ENCODE data around the gene TRMT61A.
A peak's percentile ranks its signal among the peaks of the same experiment; 100 is the strongest.

- TF ChIP-seq CTCF (IDR thresholded peaks at IDR 0.05; ENCODE audit: poor library complexity, severe bottlenecking) (no peak), EP300 (conservative IDR thresholded peaks at IDR 0.05; ENCODE audit: poor library complexity, severe bottlenecking) (no peak), POLR2AphosphoS5 (IDR thresholded peaks at IDR 0.05) (peak; percentile 11)
Observed at GRCh38 chr14:103561381-103562178, 32.6 kb downstream of the TRMT61A start.

All from neural cell (in vitro differentiated cells).